H1 (cell line): Measurements from ENCODE around the gene ATP9B. TPM values are rescaled to one million over a fixed set of nuclear protein-coding genes. Genes with fewer than 3 reads are reported as not detected.

Experiments
- CTCF ChIA-PET: fragments of 300-600 bp; sonication (Branson Sonifier 250); formaldehyde crosslinking; loops from one replicate; lab custom pipeline; 2021; ENCODE audit not compliant: partially characterized antibody; lab: Charles Lee
- POLR2A ChIA-PET: fragments of 300-600 bp; sonication (Branson Sonifier 250); formaldehyde crosslinking; loops from one replicate; lab custom pipeline; 2021; ENCODE audit warnings: inconsistent platforms; ENCODE audit not compliant: partially characterized antibody; lab: Charles Lee
- DNase-seq, 2 experiments: peaks; one replicate each; pipeline versions ENCODE4 v3.0.0 to v3.0.0-alpha.2; 2010 to 2022; ENCODE audit warnings: low spot score in 2 of 2, low read depth in 1 of 2, mixed read lengths in 1 of 2
- FAIRE-seq: peaks from 2 replicates; lab custom pipeline; 2011; peaks lifted over from hg19 to GRCh38; lab: Jason Lieb, UNC
- H2AFZ ChIP-seq: 2 replicates; pipeline ENCODE4 v1.8.1; 2012; ENCODE audit warnings: low read length, inconsistent platforms
- H2AK5ac ChIP-seq: 2 replicates; pipeline ENCODE4 v1.6.1; 2013; ENCODE audit warnings: low read depth, low read length
- H2BK120ac ChIP-seq: replicated peaks from 2 replicates; pipeline ENCODE3; 2013; ENCODE audit warnings: low read depth, low read length, inconsistent platforms
- H2BK12ac ChIP-seq: 2 replicates; pipeline ENCODE4 v1.6.1; 2013; ENCODE audit warnings: low read depth, low read length
- H2BK15ac ChIP-seq: 2 replicates; pipeline ENCODE4 v1.6.1; 2013; ENCODE audit warnings: low read length
- H2BK20ac ChIP-seq: 2 replicates; pipeline ENCODE4 v1.6.1; 2013; ENCODE audit warnings: low read length
- H2BK5ac ChIP-seq: 2 replicates; pipeline ENCODE4 v1.6.1; 2013; ENCODE audit warnings: low read depth, low read length
- H3K14ac ChIP-seq: 2 replicates; pipeline ENCODE4 v1.6.1; 2013; ENCODE audit warnings: inconsistent platforms; ENCODE audit not compliant: insufficient read length
- H3K18ac ChIP-seq: 2 replicates; pipeline ENCODE4 v1.6.1; 2013; ENCODE audit warnings: low read length; ENCODE audit errors: extremely low read depth
- H3K23ac ChIP-seq: 2 replicates; pipeline ENCODE4 v1.6.1; 2013; ENCODE audit warnings: inconsistent platforms; ENCODE audit not compliant: insufficient read length
- H3K23me2 ChIP-seq: 2 replicates; pipeline ENCODE4 v1.6.1; 2013; ENCODE audit warnings: low read depth, low read length
- H3K27ac ChIP-seq: 2 replicates; pipeline ENCODE4 v1.6.1; 2011; ENCODE audit warnings: low read depth, low read length, inconsistent platforms
- H3K27me3 ChIP-seq, 4 experiments: replicated peaks in 1 of 4; 1 replicate in 1 of 4; 2 replicates in 3 of 4; pipeline versions ENCODE4 v1.6.1 to v1.8.1; 2011 to 2013; ENCODE audit warnings: low read length in 3 of 4, mild to moderate bottlenecking in 3 of 4, inconsistent platforms in 2 of 4, mixed read lengths in 2 of 4, moderate library complexity in 1 of 4; ENCODE audit not compliant: control insufficient read depth in 3 of 4, insufficient read depth in 3 of 4; ENCODE audit errors: extremely low read depth in 1 of 4
- H3K36me3 ChIP-seq, 4 experiments: 2 replicates each; pipeline versions ENCODE4 v1.6.1 to v1.8.1; 2011 to 2013; ENCODE audit warnings: mild to moderate bottlenecking in 4 of 4, low read length in 3 of 4, moderate library complexity in 2 of 4, control low read depth in 1 of 4, inconsistent platforms in 1 of 4; ENCODE audit not compliant: insufficient read depth in 4 of 4, control insufficient read depth in 2 of 4
- H3K4ac ChIP-seq: replicated peaks from 2 replicates; pipeline ENCODE3; 2013; ENCODE audit warnings: low read length, low read depth, mixed read lengths, inconsistent platforms; ENCODE audit not compliant: insufficient read length
- H3K4me1 ChIP-seq, 4 experiments: replicated peaks in 1 of 4; 1 replicate in 1 of 4; 2 replicates in 3 of 4; pipeline versions ENCODE4 v1.6.1 to v1.8.1; 2011 to 2013; ENCODE audit warnings: low read length in 3 of 4, inconsistent platforms in 2 of 4, mixed read lengths in 1 of 4; ENCODE audit not compliant: insufficient read depth in 4 of 4, control insufficient read depth in 3 of 4
- H3K4me2 ChIP-seq, 2 experiments: 2 replicates each; pipeline versions ENCODE4 v1.6.1 to v1.8.1; 2011 to 2013; ENCODE audit warnings: low read depth in 2 of 2, low read length in 2 of 2, control low read depth in 1 of 2, inconsistent platforms in 1 of 2, mild to moderate bottlenecking in 1 of 2; ENCODE audit not compliant: insufficient read depth in 1 of 2
- H3K4me3 ChIP-seq, 4 experiments: fragments of 200-600, 300-600 bp in 1 of 4; sonication (generic), shearing (Covaris generic), sonication (Bioruptor Twin) in 1 of 4; 2 replicates each; pipeline versions ENCODE4 v1.5.1 to v1.8.1; 2011 to 2016; ENCODE audit warnings: low read length in 4 of 4, low read depth in 3 of 4, control low read depth in 2 of 4, inconsistent platforms in 2 of 4, mild to moderate bottlenecking in 2 of 4, mixed read lengths in 1 of 4, moderate library complexity in 1 of 4; ENCODE audit not compliant: insufficient read depth in 2 of 4; ENCODE audit errors: extremely low read depth in 1 of 4
- H3K56ac ChIP-seq: replicated peaks from 2 replicates; pipeline ENCODE3; 2013; ENCODE audit warnings: low read depth, mild to moderate bottlenecking, mixed read lengths, low read length, inconsistent platforms; ENCODE audit not compliant: insufficient read length
- H3K79me1 ChIP-seq: 2 replicates; pipeline ENCODE4 v1.6.1; 2013; ENCODE audit warnings: low read depth, low read length, control low read depth
- H3K79me2 ChIP-seq, 2 experiments: 2 replicates each; pipeline versions ENCODE4 v1.6.1 to v1.8.1; 2012 to 2013; ENCODE audit warnings: low read length in 2 of 2, mild to moderate bottlenecking in 2 of 2, inconsistent platforms in 1 of 2; ENCODE audit not compliant: insufficient read depth in 2 of 2, control insufficient read depth in 1 of 2
- H3K9ac ChIP-seq, 4 experiments: replicated peaks in 1 of 4; 1 replicate in 1 of 4; 2 replicates in 3 of 4; pipeline versions ENCODE4 v1.6.1 to v1.8.1; 2011 to 2013; ENCODE audit warnings: low read depth in 3 of 4, low read length in 3 of 4, control low read depth in 2 of 4, mild to moderate bottlenecking in 2 of 4, moderate library complexity in 2 of 4, inconsistent platforms in 1 of 4; ENCODE audit errors: extremely low read depth in 1 of 4
- H3K9me3 ChIP-seq, 2 experiments: 2 replicates each; pipeline versions ENCODE4 v1.6.1 to v1.8.1; 2012 to 2013; ENCODE audit warnings: mild to moderate bottlenecking in 2 of 2, moderate library complexity in 2 of 2, control low read depth in 1 of 2, inconsistent platforms in 1 of 2, low read depth in 1 of 2, low read length in 1 of 2, mixed read lengths in 1 of 2; ENCODE audit not compliant: insufficient read depth in 2 of 2
- H4K20me1 ChIP-seq, 2 experiments: replicated peaks in 1 of 2; 2 replicates each; pipeline versions ENCODE3 to v1.8.1; 2011 to 2013; ENCODE audit warnings: inconsistent platforms in 2 of 2, low read length in 2 of 2, mild to moderate bottlenecking in 1 of 2; ENCODE audit not compliant: insufficient read depth in 2 of 2, control insufficient read depth in 1 of 2
- H4K5ac ChIP-seq: 2 replicates; pipeline ENCODE4 v1.6.1; 2013; ENCODE audit warnings: low read length, low read depth, mixed read lengths, inconsistent platforms; ENCODE audit not compliant: insufficient read length
- H4K8ac ChIP-seq: 2 replicates; pipeline ENCODE4 v1.8.0; 2013; ENCODE audit warnings: mild to moderate bottlenecking, moderate library complexity, low read length, inconsistent platforms; ENCODE audit not compliant: insufficient read depth; ENCODE audit errors: extremely low read depth
- H4K91ac ChIP-seq: replicated peaks from 2 replicates; pipeline ENCODE3; 2013; ENCODE audit warnings: low read length, mixed read lengths, inconsistent platforms; ENCODE audit not compliant: insufficient read length
- ATF3 ChIP-seq: IDR thresholded peaks from 2 replicates; pipeline ENCODE4 v1.6.1; 2011; ENCODE audit warnings: low read depth, mild to moderate bottlenecking, low read length; ENCODE audit not compliant: insufficient read depth
- CEBPB ChIP-seq: IDR thresholded peaks from 2 replicates; pipeline ENCODE4 v1.6.1; 2012; ENCODE audit warnings: low read depth, low read length
- CREB1 ChIP-seq: IDR thresholded peaks from 2 replicates; pipeline ENCODE4 v1.6.1; 2012; ENCODE audit warnings: inconsistent platforms
- E2F6 ChIP-seq: IDR thresholded peaks from 2 replicates; pipeline ENCODE4 v1.6.1; 2012; ENCODE audit warnings: inconsistent platforms
- KDM1A ChIP-seq: fragments of 200-600, 300-600 bp; sonication (generic); IDR thresholded peaks from 2 replicates; pipeline ENCODE4 v1.7.1; 2016; ENCODE audit warnings: mild to moderate bottlenecking, low read length, borderline replicate concordance
- POLR2AphosphoS5 ChIP-seq: IDR thresholded peaks from 2 replicates; pipeline ENCODE4 v1.6.1; 2011; ENCODE audit warnings: low read depth, low read length
- RAD21 ChIP-seq, 2 experiments: IDR thresholded peaks in 1 of 2; conservative IDR thresholded peaks in 1 of 2; 2 replicates each; pipeline ENCODE4 v1.6.1; 2011; ENCODE audit warnings: low read depth in 2 of 2, low read length in 2 of 2, improper control_type of control experiment in 1 of 2, inconsistent platforms in 1 of 2, mild to moderate bottlenecking in 1 of 2, moderate library complexity in 1 of 2
- RBBP5 ChIP-seq: IDR thresholded peaks from 2 replicates; pipeline ENCODE4 v1.7.1; 2012; ENCODE audit warnings: low read depth, mild to moderate bottlenecking, inconsistent platforms, low read length, moderate library complexity, borderline replicate concordance
- SIRT6 ChIP-seq: IDR thresholded peaks from one replicate; pipeline ENCODE4 v1.7.1; 2012; ENCODE audit warnings: low read length, inconsistent platforms
- SRF ChIP-seq: IDR thresholded peaks from 2 replicates; pipeline ENCODE4 v1.6.1; 2011; ENCODE audit warnings: mild to moderate bottlenecking, low read depth, low read length, moderate library complexity
- ZNF274 ChIP-seq: IDR thresholded peaks from 2 replicates; pipeline ENCODE4 v1.7.0; 2012; ENCODE audit warnings: low read length, borderline replicate concordance; ENCODE audit errors: extremely low read depth
- WGBS, 2 experiments: shearing (Covaris generic) in 1 of 2; methylation state at CpG; one replicate each; pipeline versions ENCODE4 v1.1.6 to v1.1.7; 2013 to 2015; ENCODE audit warnings: low lambda C conversion rate in 2 of 2, mixed read lengths in 2 of 2, inconsistent platforms in 1 of 2, low coverage in 1 of 2, missing lambda C conversion rate in 1 of 2; ENCODE audit not compliant: insufficient replicate concordance in 2 of 2, insufficient coverage in 1 of 2, insufficient read length in 1 of 2; ENCODE audit errors: extremely low coverage in 1 of 2, missing lambda C conversion rate in 1 of 2; 5-methylcytosine and 5-hydroxymethylcytosine counted together
- polyA plus RNA-seq, 7 experiments: library from polyadenylated mRNA; depleted of rRNA in 3 of 7; stranded (reverse) in 5 of 7; unstranded in 2 of 7; fragments of >200 nt in 5 of 7; fragments of 200-250 nt in 2 of 7; gene quantifications; 1 replicate in 5 of 7; 2 replicates in 1 of 7; 4 replicates in 1 of 7; pipeline versions ENCODE4 v1.2.1 to v1.2.3, GENCODE V29; 2011 to 2013; ENCODE audit warnings: missing spikeins in 2 of 7, mixed read lengths in 2 of 7
- total RNA-seq: library from RNA; stranded (reverse); fragmentation: NEBNext Ultra II Directional; extraction: Animal tissue kit (Norgen Biotek cat#: 25700); gene quantifications from 2 replicates; pipeline ENCODE4 v1.2.1, GENCODE V29; 2021

Gene ATP9B
- total and polyA plus RNA-seq, 2 of the 8 experiments (the other 6 are each of a cell fraction or from before 2014, with no cell fraction given), result 15.1 to 21.7 TPM

- H3K79me2 ChIP-seq, result no peaks in the 10 kb centered on the region
- H2BK5ac ChIP-seq, result no peak overlapping the region
- H3K9me3 ChIP-seq, result no peaks in the 10 kb centered on the region; a peak in 1 of 4 replicates
- no peak overlapping the region for H4K91ac ChIP-seq
- H3K9ac ChIP-seq, result no peak overlapping the region
- no peak overlapping the region for H3K56ac ChIP-seq
- H2BK20ac ChIP-seq, result 0 out of 2 replicates have a peak overlapping the region, but pooled peaks have one; percentile 80
- no peak overlapping the region for H2BK15ac ChIP-seq
- no peak overlapping the region for H3K4ac ChIP-seq
- no peak overlapping the region for H4K5ac ChIP-seq
- H3K4me1 ChIP-seq, result peaks cover 0 to 6% (median 2%) of the 10 kb centered on the region in 4 experiments; a peak in 2 of 7 replicates
- ChIA-PET POLR2A (interaction anchor here (1.1 kb wide), 1 partner anchor 11 kb away, joined by 3 read pairs; no protein-coding TSS in a partner anchor), CTCF (interaction anchor here (0.6 to 9.7 kb wide), 41 partner anchors 11 to 624 kb away, joined by 3 to 124 read pairs (median 4); partner anchors contain the start of gene NFATC1)
- peak overlapping the region; percentile 87; the same call in 1 of the 2 replicates for H4K8ac ChIP-seq
- no peak overlapping the region for H3K14ac ChIP-seq
- H2BK12ac ChIP-seq, result no peak overlapping the region
- WGBS, 2 experiments, result 65% methylated on average over 22 of the region's 22 CpGs; no CpG with 5 or more reads in 1 of the 2 experiments
- no peaks in the 10 kb centered on the region; a peak in 2 of 7 replicates for H3K27me3 ChIP-seq
- peak overlapping the region in 1 of 2 experiments; percentile 41; a peak in 2 of 4 replicates for H3K4me2 ChIP-seq
- H3K4me3 ChIP-seq, result no peak overlapping the region
- no peak overlapping the region for H3K18ac ChIP-seq
- no peak overlapping the region for H2AK5ac ChIP-seq
- no peak overlapping the region for H2AFZ ChIP-seq
- no peaks in the 10 kb centered on the region for H3K23me2 ChIP-seq
- H3K27ac ChIP-seq, result no peak overlapping the region
- FAIRE-seq (no peak), DNase-seq (no peak)
- no peak overlapping the region for H2BK120ac ChIP-seq
- peaks cover 0 to 3% of the 10 kb centered on the region in 2 experiments for H4K20me1 ChIP-seq
- no peaks in the 10 kb centered on the region; a peak in 1 of 8 replicates for H3K36me3 ChIP-seq
- no peak overlapping the region for H3K23ac ChIP-seq
- no peaks in the 10 kb centered on the region for H3K79me1 ChIP-seq
- TF ChIP-seq KDM1A (no peak), ZNF274 (no peak), ATF3 (no peak), RAD21 (IDR thresholded peaks at IDR 0.05 in 1 of 2, conservative IDR thresholded peaks at IDR 0.05 in 1 of 2; ENCODE audit: low read depth in 2 of 2, low read length in 2 of 2) (no peak), CEBPB (no peak), RBBP5 (no peak), SIRT6 (no peak), SRF (no peak), POLR2AphosphoS5 (no peak), CREB1 (no peak), E2F6 (no peak)
These were observed 310.2 kb downstream of the ATP9B start for GRCh38 chr18:79379251-79379905.
